ENCODE results near the gene SPDYE16.
A peak's percentile ranks its signal among the peaks of the same experiment; 100 is the strongest.
"Not testable (repeated sequence)": the region's sequence is repeated elsewhere in the genome, so short reads cannot be mapped to it uniquely, and the experiment has no call there.

The SPDYE16 gene

GRCh38 chr7:76543197-76543596 is at the start of gene SPDYE16:
Gene SPDYE16 (minus strand): TSS chr7:76543297. CDS start chr7:76541459, 1,838 bp downstream.
- not testable (repeated sequence) for DNase-seq

- DNase-seq: peak in 1 of 2 donors; percentile 30
Measured at GRCh38 chr7:76592694-76593093, 49.6 kb upstream of the SPDYE16 start.

DNA sequence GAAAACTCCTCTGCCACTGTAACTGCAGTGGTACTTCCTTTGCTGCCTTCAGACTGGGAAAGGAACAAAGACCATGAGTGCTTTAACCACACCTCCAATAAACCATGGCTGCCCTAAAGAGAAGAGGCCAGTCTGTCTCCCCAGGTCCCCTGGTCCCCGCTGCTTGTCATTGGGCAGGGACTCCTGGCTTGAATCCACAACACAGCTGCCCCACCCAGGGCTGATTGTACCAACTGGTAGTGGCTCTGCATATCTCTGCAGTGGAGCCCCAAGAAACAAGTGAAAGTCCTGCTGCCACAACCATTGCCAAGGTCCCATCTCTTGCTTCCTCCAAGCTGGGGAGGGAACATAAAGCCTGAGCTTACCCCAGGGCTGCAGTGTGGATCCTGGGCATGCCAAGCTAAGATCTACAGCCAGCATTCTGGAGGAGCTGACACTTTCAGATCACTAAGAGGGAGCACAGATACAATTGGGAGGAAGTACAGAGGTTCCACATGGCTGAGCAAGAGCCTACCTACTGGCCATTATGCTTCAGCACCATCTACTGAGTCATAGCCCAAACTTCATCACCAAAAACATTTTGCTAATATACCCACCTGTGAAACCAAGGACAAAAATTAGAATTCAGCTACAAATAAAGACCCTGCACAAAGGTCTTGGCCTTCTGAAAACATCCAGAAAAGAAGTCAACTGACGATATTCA is 48.7 kb upstream of the SPDYE16 start:
- DNase-seq: not testable (repeated sequence)

GRCh38 chr7:76591033-76591432 is 47.9 kb upstream of the SPDYE16 start:
- DNase-seq: not testable (repeated sequence)

DNA sequence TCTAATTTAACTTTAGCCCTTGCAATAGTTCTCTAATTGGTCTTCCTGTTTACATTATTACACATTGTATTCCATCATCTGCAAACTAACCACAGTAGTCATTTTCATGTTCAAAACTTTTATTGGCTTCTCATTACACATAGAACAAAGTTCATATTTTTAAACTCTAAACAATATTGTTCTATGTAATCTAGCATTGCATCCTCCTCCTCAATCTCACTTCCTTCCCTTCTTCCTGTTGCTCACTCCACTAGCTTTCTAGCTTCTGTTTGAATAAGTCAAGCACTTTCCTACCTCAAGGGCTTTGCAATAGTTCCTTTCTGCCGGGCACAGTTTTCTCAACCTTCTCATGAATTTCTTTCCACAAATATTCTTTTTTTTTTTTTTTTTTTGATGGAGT is 45.5 kb upstream of the SPDYE16 start:
- DNase-seq: not testable (repeated sequence)

- DNase-seq: not testable (repeated sequence)
Measured at GRCh38 chr7:76586585-76587315, 43.7 kb upstream of the SPDYE16 start.

- peak in 1 of 2 donors; percentile 12 for DNase-seq
Measured at GRCh38 chr7:76583636-76584281, 40.7 kb upstream of the SPDYE16 start.

DNA sequence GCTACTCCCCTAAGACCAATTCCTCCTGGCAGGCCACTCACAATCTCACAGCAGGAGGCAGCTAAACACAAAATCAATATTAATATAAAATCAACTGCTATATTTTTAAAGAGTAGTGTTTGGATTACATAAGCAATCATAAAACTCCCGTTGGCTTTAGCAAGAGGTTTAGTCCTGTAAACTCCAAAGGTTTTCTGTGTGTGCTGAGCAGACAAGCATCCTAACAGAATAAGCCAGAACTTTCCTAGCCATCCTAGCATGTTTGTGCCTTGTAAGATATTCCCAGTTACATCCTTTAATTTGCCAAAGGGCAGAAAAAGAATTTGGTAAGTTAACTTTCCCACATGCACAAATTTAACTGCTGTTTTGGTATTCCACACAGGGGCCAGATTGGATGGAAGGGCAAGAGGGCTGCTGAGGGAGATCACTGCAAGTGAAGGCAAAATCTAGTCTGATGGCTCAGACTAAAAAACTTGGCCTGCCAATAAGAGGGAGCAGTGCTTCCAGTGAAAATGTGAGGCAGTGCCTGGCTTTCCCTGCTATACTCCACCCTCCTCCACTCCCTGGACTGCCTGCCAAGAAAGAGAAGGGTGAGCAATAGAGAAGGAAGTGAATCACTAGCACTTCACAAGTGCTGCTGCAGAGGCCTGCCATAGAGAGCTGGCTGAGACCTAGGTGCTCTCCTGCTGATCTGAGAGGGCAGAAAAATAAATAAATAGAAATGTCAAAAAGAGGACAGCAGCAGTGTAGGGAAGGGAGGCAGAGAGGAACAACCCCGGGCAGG is 39.9 kb upstream of the SPDYE16 start:
- peak in 1 of 2 donors; percentile 21 for DNase-seq

GRCh38 chr7:76575919-76576655 is 33.0 kb upstream of the SPDYE16 start:
- DNase-seq: not testable (repeated sequence)

GRCh38 chr7:76575431-76575830 is 32.3 kb upstream of the SPDYE16 start:
- DNase-seq: not testable (repeated sequence)

GRCh38 chr7:76572296-76572695 is 29.2 kb upstream of the SPDYE16 start:
- not testable (repeated sequence) for DNase-seq

- not testable (repeated sequence) for DNase-seq
Measured at GRCh38 chr7:76570324-76570775, 27.3 kb upstream of the SPDYE16 start.

DNA sequence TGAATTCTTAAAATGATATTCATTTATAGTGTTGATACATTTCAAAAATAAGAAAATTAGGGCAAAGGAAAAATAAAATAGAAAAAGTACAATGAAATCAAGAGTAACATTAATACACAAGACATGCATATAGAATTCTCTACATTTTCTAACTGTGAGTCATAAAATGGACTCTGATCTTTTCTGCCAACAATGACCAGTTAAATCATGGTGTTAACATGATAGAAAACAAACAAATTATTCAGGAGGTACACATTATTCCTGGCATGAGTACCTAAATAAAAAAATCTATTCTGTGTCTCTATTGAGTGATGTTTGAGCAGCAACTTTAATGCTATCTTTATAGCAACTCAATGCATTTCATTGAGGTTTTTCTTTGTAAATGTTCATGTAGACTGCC is 25.6 kb upstream of the SPDYE16 start:
- DNase-seq: not testable (repeated sequence)

- not testable (repeated sequence) for DNase-seq
Measured at GRCh38 chr7:76567753-76568152, 24.7 kb upstream of the SPDYE16 start.

- not testable (repeated sequence) for DNase-seq
Measured at GRCh38 chr7:76567311-76567710, 24.2 kb upstream of the SPDYE16 start.

DNA sequence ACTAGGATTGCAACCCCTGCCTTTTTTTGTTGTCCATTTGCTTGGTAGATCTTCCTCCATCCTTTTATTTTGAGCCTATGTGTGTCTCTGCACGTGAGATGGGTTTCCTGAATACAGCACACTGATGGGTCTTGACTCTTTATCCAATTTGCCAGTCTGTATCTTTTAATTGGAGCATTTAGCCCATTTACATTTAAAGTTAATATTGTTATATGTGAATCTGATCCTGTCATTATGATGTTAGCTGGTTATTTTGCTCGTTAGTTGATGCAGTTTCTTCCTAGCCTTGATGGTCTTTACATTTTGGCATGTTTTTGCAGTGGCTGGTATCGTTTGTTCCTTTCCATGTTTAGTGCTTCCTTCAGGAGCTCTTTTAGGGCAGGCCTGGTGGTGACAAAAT is 21.9 kb upstream of the SPDYE16 start:
- not testable (repeated sequence) for DNase-seq

DNA sequence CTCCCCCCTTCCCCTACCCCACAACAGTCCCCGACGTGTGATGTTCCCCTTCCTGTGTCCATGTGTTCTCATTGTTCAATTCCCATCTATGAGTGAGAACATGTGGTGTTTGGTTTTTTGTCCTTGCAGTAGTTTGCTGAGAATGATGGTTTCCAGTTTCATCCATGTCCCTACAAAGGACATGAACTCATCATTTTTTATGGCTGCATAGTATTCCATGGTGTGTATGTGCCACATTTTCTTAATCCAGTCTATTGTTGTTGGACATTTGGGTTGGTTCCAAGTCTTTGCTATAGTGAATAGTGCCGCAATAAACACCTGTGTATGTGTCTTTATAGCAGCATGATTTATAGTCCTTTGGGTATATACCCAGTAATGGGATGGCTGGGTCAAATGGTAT is 18.2 kb upstream of the SPDYE16 start:
- DNase-seq: not testable (repeated sequence)

GRCh38 chr7:76560157-76560556 is 17.1 kb upstream of the SPDYE16 start:
- DNase-seq: not testable (repeated sequence)

- not testable (repeated sequence) for DNase-seq
Measured at GRCh38 chr7:76559685-76560084, 16.6 kb upstream of the SPDYE16 start.

- not testable (repeated sequence) for DNase-seq
Measured at GRCh38 chr7:76551992-76552391, 8.9 kb upstream of the SPDYE16 start.

DNA sequence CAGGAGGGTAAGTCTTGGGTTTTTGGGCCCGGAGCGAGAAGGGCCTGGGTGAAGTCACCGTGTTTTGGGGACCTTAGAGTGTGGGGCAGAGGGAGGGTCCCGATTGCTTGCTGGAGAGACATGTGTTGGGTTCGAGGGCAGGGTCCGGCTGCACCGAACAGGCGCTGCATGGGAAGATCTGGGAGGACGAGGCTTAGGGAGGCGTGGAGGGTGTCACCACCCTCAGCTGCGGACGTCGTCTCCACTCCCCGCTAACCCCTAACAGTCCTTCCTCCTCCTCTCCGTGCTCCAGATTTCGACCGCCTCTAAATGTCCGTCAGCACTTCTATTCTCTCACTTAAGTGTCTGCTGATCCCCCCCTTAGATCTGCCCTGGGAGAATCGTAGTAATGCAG is 6.8 kb upstream of the SPDYE16 start:
- not testable (repeated sequence) for DNase-seq
